ENCODE measurements around the gene OR6B2. TPM values are rescaled to one million over a fixed set of nuclear protein-coding genes. Genes with fewer than 3 reads are reported as not detected.

The OR6B2 gene
- total and polyA plus RNA-seq, 8 donors = not detected

DNA sequence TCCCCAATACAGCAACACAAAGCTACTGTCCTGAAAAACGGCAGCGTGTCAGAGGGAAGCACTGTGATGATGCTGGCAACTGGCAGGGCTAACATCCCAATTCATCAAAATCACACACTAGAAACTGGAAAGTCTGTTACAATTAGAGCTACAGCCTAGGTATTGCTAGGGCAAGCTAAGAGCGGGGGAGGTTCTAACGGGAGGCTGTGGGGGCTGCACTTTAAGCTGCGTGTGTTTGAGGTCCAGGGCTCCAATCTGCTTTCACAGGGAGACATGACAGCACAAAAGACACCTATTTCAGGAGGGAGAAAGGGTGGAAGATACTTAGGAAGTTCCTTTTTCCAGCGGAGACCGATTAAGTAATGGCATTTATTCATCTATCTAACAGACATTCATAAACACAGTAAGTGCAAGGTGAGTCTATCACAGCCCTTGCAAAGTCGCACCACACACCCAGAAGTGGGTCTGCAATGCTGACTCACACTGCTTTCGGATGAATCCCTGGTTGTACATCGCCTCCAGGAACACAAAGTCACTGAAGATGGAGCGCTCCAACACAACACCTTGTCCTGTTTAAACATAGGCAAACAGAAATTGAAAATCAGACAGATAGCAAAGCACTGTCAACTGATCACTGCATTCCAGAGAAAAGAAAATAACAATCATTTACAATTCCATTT is 12.0 kb downstream of the OR6B2 start:
- intact Hi-C loops (cut with DNase I) = no loop called here
- H3K4me3 ChIP-seq = no peak overlapping the region
- no peak for FAIRE-seq
- no peak for DNase-seq
- H3K36me3 ChIP-seq = peaks cover 3 to 52% (median 14%) of the 10 kb centered on the region in 3 donors
- no peak overlapping the region for H3K27ac ChIP-seq
- TF ChIP-seq, protein P1, sequence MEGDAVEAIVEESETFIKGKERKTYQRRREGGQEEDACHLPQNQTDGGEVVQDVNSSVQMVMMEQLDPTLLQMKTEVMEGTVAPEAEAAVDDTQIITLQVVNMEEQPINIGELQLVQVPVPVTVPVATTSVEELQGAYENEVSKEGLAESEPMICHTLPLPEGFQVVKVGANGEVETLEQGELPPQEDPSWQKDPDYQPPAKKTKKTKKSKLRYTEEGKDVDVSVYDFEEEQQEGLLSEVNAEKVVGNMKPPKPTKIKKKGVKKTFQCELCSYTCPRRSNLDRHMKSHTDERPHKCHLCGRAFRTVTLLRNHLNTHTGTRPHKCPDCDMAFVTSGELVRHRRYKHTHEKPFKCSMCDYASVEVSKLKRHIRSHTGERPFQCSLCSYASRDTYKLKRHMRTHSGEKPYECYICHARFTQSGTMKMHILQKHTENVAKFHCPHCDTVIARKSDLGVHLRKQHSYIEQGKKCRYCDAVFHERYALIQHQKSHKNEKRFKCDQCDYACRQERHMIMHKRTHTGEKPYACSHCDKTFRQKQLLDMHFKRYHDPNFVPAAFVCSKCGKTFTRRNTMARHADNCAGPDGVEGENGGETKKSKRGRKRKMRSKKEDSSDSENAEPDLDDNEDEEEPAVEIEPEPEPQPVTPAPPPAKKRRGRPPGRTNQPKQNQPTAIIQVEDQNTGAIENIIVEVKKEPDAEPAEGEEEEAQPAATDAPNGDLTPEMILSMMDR (IDR thresholded peaks at IDR 0.05) = no peak
- WGBS, 2 donors = 90 to 93% methylated on average over 11 of the region's 11 CpGs
- no peak for ATAC-seq
- H3K4me1 ChIP-seq = peaks cover 0 to 3% (median under 1%) of the 10 kb centered on the region in 3 donors
- no peaks in the 10 kb centered on the region for H3K9me3 ChIP-seq
- H3K27me3 ChIP-seq = no peaks in the 10 kb centered on the region

DNA sequence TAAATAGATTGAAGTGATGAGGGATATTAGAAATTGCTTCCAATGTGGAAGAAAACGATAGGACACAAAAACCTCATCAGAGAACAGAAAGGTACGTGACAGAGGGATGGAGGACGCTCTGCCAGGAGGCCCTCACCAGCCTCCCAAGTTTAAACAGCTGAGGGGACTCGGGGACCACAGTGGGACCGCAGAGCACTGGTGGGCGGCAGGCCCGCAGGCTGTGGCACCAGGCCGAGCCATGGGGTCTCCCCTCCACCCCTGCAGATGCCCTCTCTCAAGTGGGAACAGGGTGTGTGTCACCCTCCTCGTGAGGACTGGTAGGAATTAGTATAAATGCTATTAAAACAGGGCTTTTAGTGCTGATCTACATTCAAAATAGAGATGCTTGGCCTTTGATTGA is 15.9 kb downstream of the OR6B2 start:
- Histone ChIP-seq H3K27me3 (no peaks in the 10 kb centered on the region), H3K36me3 (peaks cover 3 to 65% (median 6%) of the 10 kb centered on the region in 3 donors), H3K9me3 (no peaks in the 10 kb centered on the region), H3K27ac (no peak overlapping the region), H3K4me1 (no peaks in the 10 kb centered on the region), H3K4me3 (no peak overlapping the region)
- no peak for FAIRE-seq
- ATAC-seq = no peak
- 92 to 97% methylated on average over 9 of the region's 9 CpGs for WGBS, 2 donors
- DNase-seq = no peak
- intact Hi-C loops (cut with DNase I) = no loop called here
- TF ChIP-seq, protein P1 (IDR thresholded peaks at IDR 0.05) = no peak

DNA sequence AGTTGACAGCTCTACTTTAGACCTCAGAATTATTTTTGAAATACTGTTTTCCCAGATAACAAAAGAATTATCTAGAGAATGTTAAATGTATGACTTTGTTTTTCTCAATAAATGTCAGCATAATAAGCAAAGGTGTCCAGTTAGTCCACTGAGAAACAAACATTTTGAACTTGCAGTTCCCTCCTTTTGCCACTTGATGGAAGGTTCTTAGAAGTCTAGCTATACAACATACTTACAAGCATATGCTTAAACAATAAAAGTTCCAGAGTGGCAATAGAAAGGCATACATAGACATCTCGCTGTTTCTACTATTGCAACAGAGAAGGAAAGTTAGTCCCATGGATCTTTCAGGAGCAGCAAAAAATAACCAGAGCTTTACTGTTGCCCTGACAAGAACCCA is 16.9 kb downstream of the OR6B2 start:
- 94 to 96% methylated on average over 1 of the region's 1 CpG for WGBS, 2 donors
- Histone ChIP-seq H3K4me1 (no peaks in the 10 kb centered on the region), H3K27me3 (no peaks in the 10 kb centered on the region), H3K27ac (no peak overlapping the region), H3K9me3 (no peaks in the 10 kb centered on the region), H3K4me3 (no peak overlapping the region), H3K36me3 (peaks cover 3 to 64% (median 4%) of the 10 kb centered on the region in 3 donors)
- DNase-seq (no peak), FAIRE-seq (no peak), ATAC-seq (no peak)
- TF ChIP-seq, protein P1 (IDR thresholded peaks at IDR 0.05) = no peak
- intact Hi-C loops (cut with DNase I) = no loop called here

DNA sequence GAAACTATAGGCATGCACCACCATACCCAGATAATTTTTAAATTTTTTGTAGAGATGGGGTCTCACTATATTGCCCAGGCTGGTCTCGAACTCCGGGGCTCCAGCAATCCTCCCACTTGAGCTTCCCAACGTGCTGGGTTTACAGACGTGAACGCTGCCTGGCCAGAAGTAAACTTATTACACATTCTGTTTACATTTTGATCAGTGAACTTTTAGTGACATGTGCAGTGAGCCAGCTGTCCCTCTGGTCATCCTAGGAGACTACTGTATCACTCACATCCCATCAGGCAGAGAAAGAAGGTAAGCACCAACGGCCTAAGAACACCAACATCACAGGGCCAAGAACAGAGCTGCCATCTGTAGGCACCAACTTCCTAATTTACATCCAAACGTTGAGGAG is 27.2 kb downstream of the OR6B2 start:
- Histone ChIP-seq H3K4me3 (no peak overlapping the region), H3K27me3 (no peaks in the 10 kb centered on the region), H3K9me3 (no peaks in the 10 kb centered on the region), H3K27ac (no peak overlapping the region), H3K4me1 (no peaks in the 10 kb centered on the region), H3K36me3 (peaks cover 0 to 64% (median 9%) of the 10 kb centered on the region in 3 donors)
- ATAC-seq (no peak), FAIRE-seq (no peak), DNase-seq (no peak)
- 74 to 76% methylated on average over 7 of the region's 7 CpGs for WGBS, 2 donors
- TF ChIP-seq, protein P1 (IDR thresholded peaks at IDR 0.05) = no peak
- intact Hi-C loops (cut with DNase I) = no loop called here

DNA sequence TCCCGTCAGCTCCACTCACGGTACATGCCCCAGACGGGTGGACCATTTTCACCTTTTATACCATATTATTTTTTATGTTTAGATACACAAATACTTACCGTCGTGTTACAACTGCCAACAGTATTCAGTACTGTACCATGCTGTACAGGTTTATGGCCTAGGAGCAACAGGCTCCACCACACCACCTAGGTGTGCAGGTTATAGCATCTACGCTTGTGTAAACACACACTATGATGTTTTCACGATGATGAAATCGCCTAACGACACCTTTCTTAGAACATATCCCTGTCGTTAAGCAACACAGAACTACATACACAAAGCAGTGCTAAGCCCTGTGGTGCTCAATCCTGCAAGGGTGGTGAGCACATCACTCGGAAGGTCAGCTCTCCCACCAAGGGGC is 29.6 kb downstream of the OR6B2 start:
- FAIRE-seq (no peak), ATAC-seq (no peak), DNase-seq (no peak)
- intact Hi-C loops (cut with DNase I) = no loop called here
- no peaks in the 10 kb centered on the region for H3K9me3 ChIP-seq
- no peaks in the 10 kb centered on the region for H3K27me3 ChIP-seq
- H3K4me1 ChIP-seq = no peaks in the 10 kb centered on the region
- peaks cover 0 to 47% (median 9%) of the 10 kb centered on the region in 3 donors for H3K36me3 ChIP-seq
- 85 to 92% methylated on average over 11 of the region's 11 CpGs for WGBS, 2 donors
- no peak overlapping the region for H3K27ac ChIP-seq
- TF ChIP-seq, protein P1 (IDR thresholded peaks at IDR 0.05) = no peak
- no peak overlapping the region for H3K4me3 ChIP-seq
